ENCODE data around the gene KCNC3.

DNA sequence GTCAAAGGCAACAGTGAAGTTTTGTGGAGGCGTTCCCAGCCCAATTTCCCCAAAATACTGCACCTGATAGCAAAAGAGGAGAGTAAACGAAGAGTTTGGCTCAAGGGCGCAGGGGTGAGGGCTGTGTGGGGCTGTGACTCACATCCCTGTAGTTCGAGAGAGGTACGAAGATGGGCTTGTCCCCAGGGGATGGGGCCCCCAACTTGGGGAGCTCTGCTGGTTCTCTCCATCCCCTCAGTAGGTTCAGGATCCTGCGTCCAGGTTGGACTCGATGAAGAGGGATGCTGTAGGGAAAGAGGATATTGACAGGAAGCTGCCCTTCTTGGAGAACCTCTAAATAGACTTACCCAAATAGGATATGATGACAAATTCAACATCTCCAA is 32.8 kb upstream of the KCNC3 start:
- TF ChIP-seq YY1 (IDR thresholded peaks at IDR 0.05; ENCODE audit: insufficient read depth, insufficient read length) (no peak), ZNF274 (IDR thresholded peaks at IDR 0.05; ENCODE audit: low read depth, low read length) (no peak), SUZ12 (IDR thresholded peaks at IDR 0.05; ENCODE audit: extremely low read depth, insufficient read depth, insufficient read length) (no peak)

Data from NT2/D1 (cell line).